Keratinocyte (primary cell): ENCODE results near the gene ITPR1. TPM values are rescaled to one million over a fixed set of nuclear protein-coding genes. Genes with fewer than 3 reads are reported as not detected.

Experiments
- DNase-seq: peaks from one replicate; pipeline ENCODE4 v3.0.0-alpha.2; 2011; ENCODE audit warnings: low read depth, missing footprints, low spot score
- FAIRE-seq: peaks from 2 replicates; lab custom pipeline; 2011; peaks lifted over from hg19 to GRCh38; lab: Jason Lieb, UNC
- H2AFZ ChIP-seq: 2 replicates; pipeline ENCODE4 v1.6.0; 2012; ENCODE audit warnings: low read length, control low read depth, inconsistent platforms; ENCODE audit not compliant: control insufficient read depth
- H3K27ac ChIP-seq: 2 replicates; pipeline ENCODE4 v1.5.1; 2011; ENCODE audit warnings: low read length; ENCODE audit not compliant: control insufficient read depth, insufficient read depth
- H3K27me3 ChIP-seq: 3 replicates; pipeline ENCODE4 v1.6.0; 2011; ENCODE audit warnings: low read length; ENCODE audit not compliant: control insufficient read depth, insufficient read depth; ENCODE audit errors: extremely low read depth
- H3K36me3 ChIP-seq, 2 experiments: 2 replicates in 1 of 2; 3 replicates in 1 of 2; pipeline ENCODE4 v1.5.1; 2011; ENCODE audit warnings: low read length in 2 of 2, mild to moderate bottlenecking in 1 of 2; ENCODE audit not compliant: control insufficient read depth in 2 of 2, insufficient read depth in 2 of 2; ENCODE audit errors: extremely low read depth in 1 of 2
- H3K4me1 ChIP-seq: 3 replicates; pipeline ENCODE4 v1.5.1; 2011; ENCODE audit warnings: low read length; ENCODE audit not compliant: control insufficient read depth, insufficient read depth; ENCODE audit errors: extremely low read depth
- H3K4me2 ChIP-seq: 3 replicates; pipeline ENCODE4 v1.6.0; 2011; ENCODE audit warnings: low read depth, low read length; ENCODE audit not compliant: control insufficient read depth, insufficient read depth; ENCODE audit errors: extremely low read depth
- H3K4me3 ChIP-seq, 3 experiments: fragments of 200-600 bp in 1 of 3; sonication (generic) in 1 of 3; 2 replicates in 2 of 3; 3 replicates in 1 of 3; pipeline ENCODE4 v1.5.1; 2011 to 2016; ENCODE audit warnings: low read length in 3 of 3, mild to moderate bottlenecking in 3 of 3, control low read depth in 2 of 3, inconsistent platforms in 1 of 3, low read depth in 1 of 3, mixed read lengths in 1 of 3, mixed run types in 1 of 3, moderate library complexity in 1 of 3; ENCODE audit not compliant: control insufficient read depth in 2 of 3, insufficient read depth in 2 of 3; ENCODE audit errors: extremely low read depth in 1 of 3
- H3K79me2 ChIP-seq: 2 replicates; pipeline ENCODE4 v1.6.0; 2012; ENCODE audit warnings: low read length; ENCODE audit not compliant: control insufficient read depth, insufficient read depth
- H3K9ac ChIP-seq: 3 replicates; pipeline ENCODE4 v1.6.0; 2011; ENCODE audit warnings: low read length; ENCODE audit not compliant: control insufficient read depth, insufficient read depth; ENCODE audit errors: extremely low read depth
- H3K9me1 ChIP-seq: 3 replicates; pipeline ENCODE4 v1.6.0; 2011; ENCODE audit warnings: low read length; ENCODE audit not compliant: control insufficient read depth, insufficient read depth; ENCODE audit errors: extremely low read depth
- H3K9me3 ChIP-seq: 2 replicates; pipeline ENCODE4 v1.5.1; 2012; ENCODE audit warnings: low read depth, low read length; ENCODE audit not compliant: control insufficient read depth
- H4K20me1 ChIP-seq: 3 replicates; pipeline ENCODE4 v1.6.0; 2011; ENCODE audit warnings: low read length; ENCODE audit not compliant: control insufficient read depth, insufficient read depth; ENCODE audit errors: extremely low read depth
- EZH2 ChIP-seq: IDR thresholded peaks from one replicate; pipeline ENCODE4 v1.6.1; 2012; ENCODE audit warnings: inconsistent platforms, mild to moderate bottlenecking, low read length, moderate library complexity
- dilution Hi-C: fragments of 300-500 bp; cut with MboI; formaldehyde crosslinking; loops from one replicate; pipeline ENCODE4 v1.7.0; 2020; ENCODE audit warnings: low sequenced_read_pairs; ENCODE audit not compliant: extremely low pct_ligation_motif_present
- polyA plus RNA-seq, 5 experiments: library from polyadenylated mRNA; depleted of rRNA in 3 of 5; stranded (reverse) in 3 of 5; stranded (forward) in 1 of 5; unstranded in 1 of 5; fragments of >200 nt; gene quantifications; 1 replicate in 1 of 5; 2 replicates in 3 of 5; 3 replicates in 1 of 5; pipeline versions ENCODE4 v1.2.1 to v1.2.3, GENCODE V29; 2011 to 2012; ENCODE audit warnings: missing spikeins in 2 of 5, low read depth in 1 of 5, low replicate concordance in 1 of 5
- TF ChIP-seq, protein P1 (sequence below), 3 experiments: IDR thresholded peaks in 1 of 3; conservative IDR thresholded peaks in 1 of 3; optimal IDR thresholded peaks in 1 of 3; 2 replicates in 2 of 3; 3 replicates in 1 of 3; pipeline versions ENCODE3 to v1.5.1; 2011; ENCODE audit warnings: low read length in 3 of 3, mild to moderate bottlenecking in 3 of 3, moderate library complexity in 2 of 3, control low read depth in 1 of 3, inconsistent platforms in 1 of 3; ENCODE audit not compliant: insufficient read depth in 2 of 3; ENCODE audit errors: extremely low read depth in 1 of 3

Gene ITPR1
- polyA plus RNA-seq, 1 donor (not counting 4 experiments of a cell fraction or from before 2014, with no cell fraction given): 3.5 TPM

- Histone ChIP-seq H3K79me2 (no peaks in the 10 kb centered on the region), H3K27me3 (no peaks in the 10 kb centered on the region), H3K9me1 (no peaks in the 10 kb centered on the region), H4K20me1 (no peaks in the 10 kb centered on the region), H3K4me1 (no peaks in the 10 kb centered on the region), H3K4me3 (no peak overlapping the region), H3K4me2 (no peak overlapping the region), H3K9me3 (no peaks in the 10 kb centered on the region), H3K27ac (no peak overlapping the region), H3K36me3 (no peaks in the 10 kb centered on the region), H3K9ac (no peak overlapping the region), H2AFZ (peak overlapping the region; percentile 47)
- FAIRE-seq: no peak
- no peak for DNase-seq
- no peak for TF ChIP-seq EZH2
- TF ChIP-seq, protein P1, sequence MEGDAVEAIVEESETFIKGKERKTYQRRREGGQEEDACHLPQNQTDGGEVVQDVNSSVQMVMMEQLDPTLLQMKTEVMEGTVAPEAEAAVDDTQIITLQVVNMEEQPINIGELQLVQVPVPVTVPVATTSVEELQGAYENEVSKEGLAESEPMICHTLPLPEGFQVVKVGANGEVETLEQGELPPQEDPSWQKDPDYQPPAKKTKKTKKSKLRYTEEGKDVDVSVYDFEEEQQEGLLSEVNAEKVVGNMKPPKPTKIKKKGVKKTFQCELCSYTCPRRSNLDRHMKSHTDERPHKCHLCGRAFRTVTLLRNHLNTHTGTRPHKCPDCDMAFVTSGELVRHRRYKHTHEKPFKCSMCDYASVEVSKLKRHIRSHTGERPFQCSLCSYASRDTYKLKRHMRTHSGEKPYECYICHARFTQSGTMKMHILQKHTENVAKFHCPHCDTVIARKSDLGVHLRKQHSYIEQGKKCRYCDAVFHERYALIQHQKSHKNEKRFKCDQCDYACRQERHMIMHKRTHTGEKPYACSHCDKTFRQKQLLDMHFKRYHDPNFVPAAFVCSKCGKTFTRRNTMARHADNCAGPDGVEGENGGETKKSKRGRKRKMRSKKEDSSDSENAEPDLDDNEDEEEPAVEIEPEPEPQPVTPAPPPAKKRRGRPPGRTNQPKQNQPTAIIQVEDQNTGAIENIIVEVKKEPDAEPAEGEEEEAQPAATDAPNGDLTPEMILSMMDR (optimal IDR thresholded peaks at IDR 0.05 in 1 of 3, IDR thresholded peaks at IDR 0.05 in 1 of 3, conservative IDR thresholded peaks at IDR 0.05 in 1 of 3; ENCODE audit: extremely low read depth in 1 of 3, insufficient read depth in 2 of 3, low read length in 3 of 3): no peak
- dilution Hi-C loops: no loop called here
These were observed 391.7 kb downstream of the ITPR1 start for GRCh38 chr3:4884888-4885287.

DNA sequence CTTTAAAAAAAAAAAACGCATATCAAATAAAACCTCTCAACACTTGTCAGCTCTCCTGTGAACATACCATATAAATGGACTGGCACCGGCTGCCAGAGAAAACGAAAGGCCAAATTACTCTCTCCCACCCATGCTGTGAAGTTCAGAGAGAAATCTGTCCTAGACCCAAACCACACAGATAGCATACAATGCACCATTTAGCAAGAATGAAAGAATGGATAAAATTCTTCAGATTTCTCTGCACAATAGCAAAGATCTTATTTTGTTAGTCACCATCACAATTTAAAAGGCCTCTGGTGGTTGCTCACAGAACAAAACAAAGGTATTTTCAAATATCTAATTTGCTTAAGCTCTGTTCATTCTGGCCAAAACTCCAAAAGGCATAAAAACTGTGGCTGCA, 392.2 kb downstream of the ITPR1 start:
- Histone ChIP-seq H3K27me3 (no peaks in the 10 kb centered on the region), H3K4me2 (no peak overlapping the region), H3K9ac (no peak overlapping the region), H3K79me2 (no peaks in the 10 kb centered on the region), H2AFZ (peak overlapping the region; percentile 49), H3K9me1 (no peaks in the 10 kb centered on the region), H3K9me3 (no peaks in the 10 kb centered on the region), H3K36me3 (no peaks in the 10 kb centered on the region), H3K4me1 (no peaks in the 10 kb centered on the region), H3K27ac (no peak overlapping the region), H3K4me3 (no peak overlapping the region), H4K20me1 (no peaks in the 10 kb centered on the region)
- TF ChIP-seq, protein P1 (optimal IDR thresholded peaks at IDR 0.05 in 1 of 3, IDR thresholded peaks at IDR 0.05 in 1 of 3, conservative IDR thresholded peaks at IDR 0.05 in 1 of 3; ENCODE audit: extremely low read depth in 1 of 3, insufficient read depth in 2 of 3, low read length in 3 of 3): no peak
- TF ChIP-seq EZH2: no peak
- FAIRE-seq (peak; percentile 32), DNase-seq (no peak)
- dilution Hi-C loops: no loop called here
